CD14-positive monocyte (primary cell): ENCODE results near the gene MYO1D. TPM values are rescaled to one million over a fixed set of nuclear protein-coding genes. Genes with fewer than 3 reads are reported as not detected.

Source experiments
- DNase-seq, 3 donors: peaks; one replicate each; pipeline ENCODE4 v3.0.0-alpha.2; 2011 to 2022
- H2AFZ ChIP-seq: 2 replicates; pipeline ENCODE4 v1.6.0; 2012; ENCODE audit warnings: mild to moderate bottlenecking, low read depth, low read length, inconsistent platforms; ENCODE audit not compliant: insufficient read depth, poor library complexity, severe bottlenecking
- H3K27ac ChIP-seq, 2 donors: 1 replicate in 1 of 2; 2 replicates in 1 of 2; pipeline ENCODE4 v1.5.1; 2012 to 2013; ENCODE audit warnings: low read length in 2 of 2, control low read depth in 1 of 2, inconsistent platforms in 1 of 2, low read depth in 1 of 2, mild to moderate bottlenecking in 1 of 2
- H3K27me3 ChIP-seq, 2 donors: one replicate each; pipeline versions ENCODE4 v1.6.0 to v1.6.1; 2011 to 2013; ENCODE audit warnings: low read length in 2 of 2; ENCODE audit not compliant: control insufficient read depth in 2 of 2, insufficient read depth in 2 of 2
- H3K36me3 ChIP-seq, 2 donors: replicated peaks in 1 of 2; 1 replicate in 1 of 2; 2 replicates in 1 of 2; pipeline versions ENCODE4 v1.5.1 to v1.6.1; 2012 to 2013; ENCODE audit warnings: low read length in 2 of 2, control low read depth in 1 of 2, inconsistent platforms in 1 of 2, mild to moderate bottlenecking in 1 of 2; ENCODE audit not compliant: insufficient read depth in 2 of 2, control insufficient read depth in 1 of 2
- H3K4me1 ChIP-seq, 2 donors: 1 replicate in 1 of 2; 2 replicates in 1 of 2; pipeline versions ENCODE4 v1.5.1 to v1.6.1; 2012 to 2013; ENCODE audit warnings: low read length in 2 of 2, control low read depth in 1 of 2, inconsistent platforms in 1 of 2, mild to moderate bottlenecking in 1 of 2, moderate library complexity in 1 of 2; ENCODE audit not compliant: insufficient read depth in 2 of 2, control insufficient read depth in 1 of 2
- H3K4me2 ChIP-seq: replicated peaks from 2 replicates; pipeline ENCODE3; 2012; ENCODE audit warnings: low read length, moderate library complexity, mild to moderate bottlenecking; ENCODE audit not compliant: poor library complexity, severe bottlenecking; ENCODE audit errors: extremely low read depth
- H3K4me3 ChIP-seq, 3 experiments: fragments of 200-600 bp in 1 of 3; sonication (generic) in 1 of 3; replicated peaks in 1 of 3; 1 replicate in 2 of 3; 2 replicates in 1 of 3; pipeline ENCODE4 v1.5.1; 2011 to 2013; ENCODE audit warnings: low read length in 3 of 3, mild to moderate bottlenecking in 3 of 3, control low read depth in 2 of 3, low read depth in 2 of 3, inconsistent platforms in 1 of 3, moderate library complexity in 1 of 3
- H3K79me2 ChIP-seq: 2 replicates; pipeline ENCODE4 v1.6.0; 2012; ENCODE audit warnings: mild to moderate bottlenecking, control low read depth, inconsistent platforms, low read length, moderate library complexity; ENCODE audit not compliant: insufficient read depth
- H3K9ac ChIP-seq: 2 replicates; pipeline ENCODE4 v1.6.0; 2017; ENCODE audit warnings: low read length, mild to moderate bottlenecking; ENCODE audit not compliant: insufficient read depth, poor library complexity, severe bottlenecking
- H3K9me3 ChIP-seq, 2 donors: replicated peaks in 1 of 2; 1 replicate in 1 of 2; 2 replicates in 1 of 2; pipeline versions ENCODE4 v1.5.1 to v1.6.1; 2012 to 2013; ENCODE audit warnings: low read length in 2 of 2, control low read depth in 1 of 2; ENCODE audit not compliant: control insufficient read depth in 1 of 2, insufficient read depth in 1 of 2
- H4K20me1 ChIP-seq: 2 replicates; pipeline ENCODE4 v1.6.0; 2012; ENCODE audit warnings: mild to moderate bottlenecking, low read length, control low read depth, moderate library complexity; ENCODE audit not compliant: insufficient read depth
- H3K27ac Mint-ChIP-seq, 7 donors: one replicate each; pipeline ENCODE4 v1.8.0; 2020; ENCODE audit warnings: mild to moderate bottlenecking in 7 of 7, mixed read lengths in 7 of 7, moderate library complexity in 6 of 7, inconsistent platforms in 2 of 7
- H3K27me3 Mint-ChIP-seq, 3 donors: one replicate each; pipeline ENCODE4 v1.8.0; 2021 to 2022; ENCODE audit warnings: low read depth in 3 of 3, mild to moderate bottlenecking in 3 of 3, mixed read lengths in 3 of 3, moderate library complexity in 3 of 3, inconsistent platforms in 1 of 3
- H3K36me3 Mint-ChIP-seq, 2 donors: one replicate each; pipeline ENCODE4 v1.8.0; 2020; ENCODE audit warnings: mixed read lengths in 2 of 2, inconsistent platforms in 1 of 2, mild to moderate bottlenecking in 1 of 2
- H3K4me1 Mint-ChIP-seq: one replicate; pipeline ENCODE4 v1.8.0; 2020; ENCODE audit warnings: mild to moderate bottlenecking, mixed read lengths
- H3K4me3 Mint-ChIP-seq, 2 donors: one replicate each; pipeline ENCODE4 v1.8.0; 2020; ENCODE audit warnings: mild to moderate bottlenecking in 2 of 2, mixed read lengths in 2 of 2, moderate library complexity in 1 of 2
- H3K9me3 Mint-ChIP-seq, 7 donors: one replicate each; pipeline ENCODE4 v1.8.0; 2020 to 2022; ENCODE audit warnings: mixed read lengths in 7 of 7, mild to moderate bottlenecking in 6 of 7, moderate library complexity in 6 of 7, inconsistent platforms in 2 of 7
- CTCF ChIP-seq: fragments of 200-600 bp; IDR thresholded peaks from one replicate; pipeline ENCODE4 v1.8.0; 2022; ENCODE audit warnings: antibody characterized with exemption, mild to moderate bottlenecking
- WGBS: methylation state at CpG from one replicate; pipeline ENCODE4 v1.1.5; 2013; ENCODE audit warnings: missing lambda C conversion rate; ENCODE audit not compliant: insufficient coverage; 5-methylcytosine and 5-hydroxymethylcytosine counted together
- intact Hi-C, 2 donors: fragments of 100-400 bp; cut with micrococcal nuclease; formaldehyde crosslinking; loops; one replicate each; pipeline versions ENCODE4 v1.15.0 to v1.15.1; 2023
- polyA plus RNA-seq, 3 donors: library from polyadenylated mRNA; depleted of rRNA in 1 of 3; unstranded in 2 of 3; stranded (reverse) in 1 of 3; fragments of 300-500 nt in 2 of 3; fragments of >200 nt in 1 of 3; fragmentation: Illumina TruSeq in 2 of 3; gene quantifications; 1 replicate in 2 of 3; 2 replicates in 1 of 3; pipeline ENCODE4 v1.2.3, GENCODE V29; 2012 to 2021

The MYO1D gene
- polyA plus RNA-seq, 3 donors, result 0.22 to 0.39 (median 0.26) TPM

- Histone ChIP-seq H2AFZ (no peak overlapping the region), H3K27ac (no peak overlapping the region), H3K27me3 (no peaks in the 10 kb centered on the region), H3K9me3 (no peaks in the 10 kb centered on the region), H3K4me2 (no peak overlapping the region), H3K4me3 (no peak overlapping the region), H3K36me3 (no peaks in the 10 kb centered on the region), H3K79me2 (no peaks in the 10 kb centered on the region), H3K4me1 (no peaks in the 10 kb centered on the region), H3K9ac (no peak overlapping the region), H4K20me1 (no peaks in the 10 kb centered on the region)
- no peak for TF ChIP-seq CTCF
- Mint-ChIP-seq H3K27me3 (peaks cover 4 to 6% (median 5%) of the 10 kb centered on the region in 3 donors), H3K4me3 (no peak overlapping the region), H3K36me3 (no peaks in the 10 kb centered on the region), H3K9me3 (no peaks in the 10 kb centered on the region), H3K4me1 (peaks cover 1% of the 10 kb centered on the region), H3K27ac (no peak overlapping the region)
- no peak for DNase-seq
- 80% methylated on average over 1 of the region's 6 CpGs for WGBS
- intact Hi-C loops, result no loop called here
Observed at GRCh38 chr17:32563583-32563982, 313.3 kb downstream of the MYO1D start.

- no peaks in the 10 kb centered on the region for H3K9me3 ChIP-seq
- no peaks in the 10 kb centered on the region for H3K36me3 ChIP-seq
- H3K27ac ChIP-seq, result no peak overlapping the region
- no peaks in the 10 kb centered on the region for H3K27me3 ChIP-seq
- Mint-ChIP-seq H3K9me3 (peaks cover 0 to 5% (median 0%) of the 10 kb centered on the region in 7 donors), H3K4me3 (no peak overlapping the region), H3K27ac (no peak overlapping the region), H3K36me3 (no peaks in the 10 kb centered on the region), H3K27me3 (peaks cover 0 to 6% (median 3%) of the 10 kb centered on the region in 3 donors), H3K4me1 (peaks cover 12% of the 10 kb centered on the region)
- DNase-seq, result no peak
- no peak overlapping the region for H3K9ac ChIP-seq
- H3K4me2 ChIP-seq, result no peak overlapping the region
- no peaks in the 10 kb centered on the region for H3K4me1 ChIP-seq
- H3K4me3 ChIP-seq, result no peak overlapping the region
- WGBS, result 100% methylated on average over 2 of the region's 4 CpGs
- H2AFZ ChIP-seq, result no peak overlapping the region
- intact Hi-C loops, result no loop called here
- no peaks in the 10 kb centered on the region for H4K20me1 ChIP-seq
- H3K79me2 ChIP-seq, result no peaks in the 10 kb centered on the region
- no peak for TF ChIP-seq CTCF
Observed at GRCh38 chr17:32558997-32559650, 317.8 kb downstream of the MYO1D start.
